HEK293 (cell line): ENCODE results near the gene FSHR.

Source experiments
- CTCF ChIA-PET: fragments of 350-600 bp; formaldehyde crosslinking; extraction: SDS; loops from one replicate; lab custom pipeline; 2021; ENCODE audit warnings: antibody characterized with exemption; lab: Yijun Ruan, JAX
- POLR2A ChIA-PET: fragments of 300-600 bp; formaldehyde crosslinking; extraction: SDS; loops from one replicate; lab custom pipeline; 2020; ENCODE audit warnings: antibody characterized with exemption, inconsistent platforms; lab: Yijun Ruan, JAX
- H3K27ac ChIP-seq: fragments of 200-500 bp; sonication (Bioruptor generic); 2 replicates; pipeline ENCODE4 v1.5.1; 2014; ENCODE audit warnings: low read depth, low read length, control low read depth, inconsistent platforms; ENCODE audit errors: extremely low read depth
- H3K36me3 ChIP-seq, 2 experiments: fragments of 200-500 bp in 1 of 2; sonication (Bioruptor generic) in 1 of 2; 1 replicate in 1 of 2; 2 replicates in 1 of 2; pipeline ENCODE4 v1.5.1; 2014 to 2017; ENCODE audit warnings: inconsistent platforms in 2 of 2, low read length in 2 of 2; ENCODE audit not compliant: control insufficient read depth in 2 of 2, insufficient read depth in 1 of 2
- H3K4me1 ChIP-seq: fragments of 200-500 bp; sonication (Bioruptor generic); 2 replicates; pipeline ENCODE4 v1.5.1; 2014; ENCODE audit warnings: mild to moderate bottlenecking, low read length, inconsistent platforms; ENCODE audit not compliant: control insufficient read depth, insufficient read depth
- H3K4me3 ChIP-seq: 2 replicates; pipeline ENCODE4 v1.5.1; 2011; ENCODE audit warnings: low read depth, mild to moderate bottlenecking, control low read depth, low read length, moderate library complexity
- H3K9me3 ChIP-seq: fragments of 200-500 bp; sonication (Bioruptor generic); 2 replicates; pipeline ENCODE4 v1.5.1; 2014; ENCODE audit warnings: low read depth, low read length, inconsistent platforms; ENCODE audit not compliant: control insufficient read depth, insufficient read depth
- GFI1B ChIP-seq: fragments of 450-650 bp; formaldehyde crosslinking; IDR thresholded peaks from 2 replicates; pipeline ENCODE4 v1.5.1; 2016; ENCODE audit warnings: missing biosample characterization, missing genetic modification characterization
- SALL2 ChIP-seq: fragments of 450-650 bp; formaldehyde crosslinking; IDR thresholded peaks from 2 replicates; pipeline ENCODE4 v1.5.0; 2017; ENCODE audit warnings: missing biosample characterization, mild to moderate bottlenecking, missing genetic modification characterization, borderline replicate concordance
- SP2 ChIP-seq: fragments of 450-650 bp; formaldehyde crosslinking; IDR thresholded peaks from 2 replicates; pipeline ENCODE4 v1.5.1; 2016; ENCODE audit warnings: missing biosample characterization, missing genetic modification characterization
- TCF7L2 ChIP-seq: IDR thresholded peaks from 2 replicates; pipeline ENCODE4 v1.6.1; 2011; ENCODE audit warnings: low read depth, mild to moderate bottlenecking, inconsistent platforms, low read length, moderate library complexity, borderline replicate concordance
- ZBTB8A ChIP-seq: fragments of 450-650 bp; formaldehyde crosslinking; IDR thresholded peaks from 2 replicates; pipeline ENCODE4 v1.5.1; 2016; ENCODE audit warnings: missing biosample characterization, missing genetic modification characterization
- ZFP3 ChIP-seq: fragments of 450-650 bp; formaldehyde crosslinking; IDR thresholded peaks from 2 replicates; pipeline ENCODE4 v1.5.1; 2016; ENCODE audit warnings: low read depth, missing biosample characterization, missing genetic modification characterization
- ZNF274 ChIP-seq, 2 experiments: fragments of 200-500 bp in 1 of 2; fragments of 450-650 bp in 1 of 2; sonication (Bioruptor generic) in 1 of 2; formaldehyde crosslinking in 1 of 2; IDR thresholded peaks; 2 replicates each; pipeline versions ENCODE4 v1.5.1 to v1.6.1; 2014 to 2016; ENCODE audit warnings: borderline replicate concordance in 1 of 2, inconsistent platforms in 1 of 2, low read length in 1 of 2, missing biosample characterization in 1 of 2, missing genetic modification characterization in 1 of 2
- ZNF302 ChIP-seq: fragments of 450-650 bp; formaldehyde crosslinking; IDR thresholded peaks from 2 replicates; pipeline ENCODE4 v1.5.1; 2016; ENCODE audit warnings: missing biosample characterization, missing genetic modification characterization, low read depth
- ZNF660 ChIP-seq: fragments of 450-650 bp; IDR thresholded peaks from 2 replicates; pipeline ENCODE4 v1.5.1; 2018; ENCODE audit warnings: missing biosample characterization, mild to moderate bottlenecking, missing genetic modification characterization
- TF ChIP-seq, protein P1 (sequence below): fragments of 450-650 bp; formaldehyde crosslinking; conservative IDR thresholded peaks from 2 replicates; pipeline ENCODE4 v1.5.1; 2016; ENCODE audit warnings: low read depth, missing biosample characterization, missing genetic modification characterization
- TF ChIP-seq, protein P2 (sequence below): fragments of 450-650 bp; formaldehyde crosslinking; IDR thresholded peaks from 2 replicates; pipeline ENCODE4 v1.5.1; 2016; ENCODE audit warnings: missing biosample characterization, missing genetic modification characterization, low read depth
- TF ChIP-seq, protein P3 (sequence below): fragments of 450-650 bp; formaldehyde crosslinking; IDR thresholded peaks from 2 replicates; pipeline ENCODE4 v1.5.1; 2016; ENCODE audit warnings: missing biosample characterization, missing genetic modification characterization, borderline replicate concordance
- TF ChIP-seq, protein P4 (sequence below): fragments of 450-650 bp; IDR thresholded peaks from 2 replicates; pipeline ENCODE4 v1.5.1; 2018; ENCODE audit warnings: missing biosample characterization, missing genetic modification characterization
- TF ChIP-seq, protein P5 (sequence below): fragments of 450-650 bp; formaldehyde crosslinking; IDR thresholded peaks from 2 replicates; pipeline ENCODE4 v1.5.1; 2016; ENCODE audit warnings: missing biosample characterization, missing genetic modification characterization
- TF ChIP-seq, protein P6 (sequence below): fragments of 450-650 bp; IDR thresholded peaks from 2 replicates; pipeline ENCODE4 v1.5.1; 2018; ENCODE audit warnings: missing biosample characterization, mild to moderate bottlenecking, missing genetic modification characterization

FSHR gene

DNA sequence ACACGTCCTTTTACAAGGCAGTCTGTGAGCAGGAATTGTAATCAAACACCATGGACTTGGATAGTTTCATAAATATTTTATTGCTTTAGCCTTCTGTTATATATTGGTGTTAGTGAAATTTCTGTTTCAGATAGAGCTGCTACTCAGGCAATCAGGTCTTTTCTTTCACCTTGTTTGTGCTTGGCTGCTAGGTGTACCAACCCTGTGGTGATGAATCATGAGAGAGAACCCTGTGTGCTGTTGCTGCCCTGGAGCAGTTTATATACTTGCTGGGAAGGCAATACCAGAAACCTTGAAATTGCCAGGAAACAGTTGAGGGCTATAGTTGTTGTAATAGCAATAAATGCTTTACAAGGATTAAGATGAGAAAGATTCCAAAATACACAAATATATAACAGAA is 84.5 kb downstream of the FSHR start (continued):
- TF ChIP-seq, protein P1, sequence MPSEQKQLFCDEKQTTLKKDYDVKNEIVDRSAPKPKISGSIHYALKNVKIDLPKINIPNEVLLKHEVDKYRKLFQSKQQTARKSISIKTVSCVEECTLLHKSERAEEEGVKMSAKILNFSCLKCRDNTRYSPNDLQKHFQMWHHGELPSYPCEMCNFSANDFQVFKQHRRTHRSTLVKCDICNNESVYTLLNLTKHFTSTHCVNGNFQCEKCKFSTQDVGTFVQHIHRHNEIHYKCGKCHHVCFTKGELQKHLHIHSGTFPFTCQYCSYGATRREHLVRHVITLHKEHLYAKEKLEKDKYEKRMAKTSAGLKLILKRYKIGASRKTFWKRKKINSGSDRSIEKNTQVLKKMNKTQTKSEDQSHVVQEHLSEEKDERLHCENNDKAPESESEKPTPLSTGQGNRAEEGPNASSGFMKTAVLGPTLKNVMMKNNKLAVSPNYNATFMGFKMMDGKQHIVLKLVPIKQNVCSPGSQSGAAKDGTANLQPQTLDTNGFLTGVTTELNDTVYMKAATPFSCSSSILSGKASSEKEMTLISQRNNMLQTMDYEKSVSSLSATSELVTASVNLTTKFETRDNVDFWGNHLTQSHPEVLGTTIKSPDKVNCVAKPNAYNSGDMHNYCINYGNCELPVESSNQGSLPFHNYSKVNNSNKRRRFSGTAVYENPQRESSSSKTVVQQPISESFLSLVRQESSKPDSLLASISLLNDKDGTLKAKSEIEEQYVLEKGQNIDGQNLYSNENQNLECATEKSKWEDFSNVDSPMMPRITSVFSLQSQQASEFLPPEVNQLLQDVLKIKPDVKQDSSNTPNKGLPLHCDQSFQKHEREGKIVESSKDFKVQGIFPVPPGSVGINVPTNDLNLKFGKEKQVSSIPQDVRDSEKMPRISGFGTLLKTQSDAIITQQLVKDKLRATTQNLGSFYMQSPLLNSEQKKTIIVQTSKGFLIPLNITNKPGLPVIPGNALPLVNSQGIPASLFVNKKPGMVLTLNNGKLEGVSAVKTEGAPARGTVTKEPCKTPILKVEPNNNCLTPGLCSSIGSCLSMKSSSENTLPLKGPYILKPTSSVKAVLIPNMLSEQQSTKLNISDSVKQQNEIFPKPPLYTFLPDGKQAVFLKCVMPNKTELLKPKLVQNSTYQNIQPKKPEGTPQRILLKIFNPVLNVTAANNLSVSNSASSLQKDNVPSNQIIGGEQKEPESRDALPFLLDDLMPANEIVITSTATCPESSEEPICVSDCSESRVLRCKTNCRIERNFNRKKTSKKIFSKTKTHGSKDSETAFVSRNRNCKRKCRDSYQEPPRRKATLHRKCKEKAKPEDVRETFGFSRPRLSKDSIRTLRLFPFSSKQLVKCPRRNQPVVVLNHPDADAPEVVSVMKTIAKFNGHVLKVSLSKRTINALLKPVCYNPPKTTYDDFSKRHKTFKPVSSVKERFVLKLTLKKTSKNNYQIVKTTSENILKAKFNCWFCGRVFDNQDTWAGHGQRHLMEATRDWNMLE (tag by site-specific recombination): no peak
- TF ChIP-seq ZBTB8A (no peak), TCF7L2 (no peak), ZNF660 (tag by site-specific recombination) (no peak)
- TF ChIP-seq, protein P2, sequence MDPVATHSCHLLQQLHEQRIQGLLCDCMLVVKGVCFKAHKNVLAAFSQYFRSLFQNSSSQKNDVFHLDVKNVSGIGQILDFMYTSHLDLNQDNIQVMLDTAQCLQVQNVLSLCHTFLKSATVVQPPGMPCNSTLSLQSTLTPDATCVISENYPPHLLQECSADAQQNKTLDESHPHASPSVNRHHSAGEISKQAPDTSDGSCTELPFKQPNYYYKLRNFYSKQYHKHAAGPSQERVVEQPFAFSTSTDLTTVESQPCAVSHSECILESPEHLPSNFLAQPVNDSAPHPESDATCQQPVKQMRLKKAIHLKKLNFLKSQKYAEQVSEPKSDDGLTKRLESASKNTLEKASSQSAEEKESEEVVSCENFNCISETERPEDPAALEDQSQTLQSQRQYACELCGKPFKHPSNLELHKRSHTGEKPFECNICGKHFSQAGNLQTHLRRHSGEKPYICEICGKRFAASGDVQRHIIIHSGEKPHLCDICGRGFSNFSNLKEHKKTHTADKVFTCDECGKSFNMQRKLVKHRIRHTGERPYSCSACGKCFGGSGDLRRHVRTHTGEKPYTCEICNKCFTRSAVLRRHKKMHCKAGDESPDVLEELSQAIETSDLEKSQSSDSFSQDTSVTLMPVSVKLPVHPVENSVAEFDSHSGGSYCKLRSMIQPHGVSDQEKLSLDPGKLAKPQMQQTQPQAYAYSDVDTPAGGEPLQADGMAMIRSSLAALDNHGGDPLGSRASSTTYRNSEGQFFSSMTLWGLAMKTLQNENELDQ (tag by site-specific recombination): no peak
- TF ChIP-seq, protein P3, sequence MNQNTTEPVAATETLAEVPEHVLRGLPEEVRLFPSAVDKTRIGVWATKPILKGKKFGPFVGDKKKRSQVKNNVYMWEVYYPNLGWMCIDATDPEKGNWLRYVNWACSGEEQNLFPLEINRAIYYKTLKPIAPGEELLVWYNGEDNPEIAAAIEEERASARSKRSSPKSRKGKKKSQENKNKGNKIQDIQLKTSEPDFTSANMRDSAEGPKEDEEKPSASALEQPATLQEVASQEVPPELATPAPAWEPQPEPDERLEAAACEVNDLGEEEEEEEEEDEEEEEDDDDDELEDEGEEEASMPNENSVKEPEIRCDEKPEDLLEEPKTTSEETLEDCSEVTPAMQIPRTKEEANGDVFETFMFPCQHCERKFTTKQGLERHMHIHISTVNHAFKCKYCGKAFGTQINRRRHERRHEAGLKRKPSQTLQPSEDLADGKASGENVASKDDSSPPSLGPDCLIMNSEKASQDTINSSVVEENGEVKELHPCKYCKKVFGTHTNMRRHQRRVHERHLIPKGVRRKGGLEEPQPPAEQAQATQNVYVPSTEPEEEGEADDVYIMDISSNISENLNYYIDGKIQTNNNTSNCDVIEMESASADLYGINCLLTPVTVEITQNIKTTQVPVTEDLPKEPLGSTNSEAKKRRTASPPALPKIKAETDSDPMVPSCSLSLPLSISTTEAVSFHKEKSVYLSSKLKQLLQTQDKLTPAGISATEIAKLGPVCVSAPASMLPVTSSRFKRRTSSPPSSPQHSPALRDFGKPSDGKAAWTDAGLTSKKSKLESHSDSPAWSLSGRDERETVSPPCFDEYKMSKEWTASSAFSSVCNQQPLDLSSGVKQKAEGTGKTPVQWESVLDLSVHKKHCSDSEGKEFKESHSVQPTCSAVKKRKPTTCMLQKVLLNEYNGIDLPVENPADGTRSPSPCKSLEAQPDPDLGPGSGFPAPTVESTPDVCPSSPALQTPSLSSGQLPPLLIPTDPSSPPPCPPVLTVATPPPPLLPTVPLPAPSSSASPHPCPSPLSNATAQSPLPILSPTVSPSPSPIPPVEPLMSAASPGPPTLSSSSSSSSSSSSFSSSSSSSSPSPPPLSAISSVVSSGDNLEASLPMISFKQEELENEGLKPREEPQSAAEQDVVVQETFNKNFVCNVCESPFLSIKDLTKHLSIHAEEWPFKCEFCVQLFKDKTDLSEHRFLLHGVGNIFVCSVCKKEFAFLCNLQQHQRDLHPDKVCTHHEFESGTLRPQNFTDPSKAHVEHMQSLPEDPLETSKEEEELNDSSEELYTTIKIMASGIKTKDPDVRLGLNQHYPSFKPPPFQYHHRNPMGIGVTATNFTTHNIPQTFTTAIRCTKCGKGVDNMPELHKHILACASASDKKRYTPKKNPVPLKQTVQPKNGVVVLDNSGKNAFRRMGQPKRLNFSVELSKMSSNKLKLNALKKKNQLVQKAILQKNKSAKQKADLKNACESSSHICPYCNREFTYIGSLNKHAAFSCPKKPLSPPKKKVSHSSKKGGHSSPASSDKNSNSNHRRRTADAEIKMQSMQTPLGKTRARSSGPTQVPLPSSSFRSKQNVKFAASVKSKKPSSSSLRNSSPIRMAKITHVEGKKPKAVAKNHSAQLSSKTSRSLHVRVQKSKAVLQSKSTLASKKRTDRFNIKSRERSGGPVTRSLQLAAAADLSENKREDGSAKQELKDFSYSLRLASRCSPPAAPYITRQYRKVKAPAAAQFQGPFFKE: no peak

DNA sequence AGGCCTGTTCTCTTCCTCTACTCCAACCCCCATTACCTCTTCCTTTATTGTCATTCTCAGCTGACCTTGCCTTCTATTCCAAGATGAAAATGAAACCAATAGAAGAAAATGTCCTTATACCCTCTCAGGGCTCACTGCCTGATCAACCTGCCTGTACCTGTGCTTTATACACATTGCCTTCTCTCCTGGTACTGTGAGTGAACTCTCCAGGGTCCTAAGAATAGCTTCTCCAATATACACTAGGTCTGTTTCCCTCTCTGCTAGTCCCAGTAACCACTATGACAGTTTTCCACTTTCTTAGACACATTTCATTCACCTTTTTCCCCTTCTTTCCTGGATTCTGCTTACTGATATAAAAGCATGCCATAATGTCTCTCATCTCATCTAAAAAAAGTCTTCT is 85.7 kb downstream of the FSHR start:
- H3K27ac ChIP-seq: no peak overlapping the region
- no peaks in the 10 kb centered on the region for H3K9me3 ChIP-seq
- TF ChIP-seq GFI1B (tag by site-specific recombination) (no peak), ZNF274 (IDR thresholded peaks at IDR 0.05; ENCODE audit: low read length) (no peak), ZNF274 (tag by site-specific recombination; IDR thresholded peaks at IDR 0.05; ENCODE audit: borderline replicate concordance) (no peak), SP2 (tag by site-specific recombination) (no peak), ZNF302 (no peak), SALL2 (tag by site-specific recombination) (no peak), ZFP3 (tag by site-specific recombination) (no peak)
- TF ChIP-seq, protein P4, sequence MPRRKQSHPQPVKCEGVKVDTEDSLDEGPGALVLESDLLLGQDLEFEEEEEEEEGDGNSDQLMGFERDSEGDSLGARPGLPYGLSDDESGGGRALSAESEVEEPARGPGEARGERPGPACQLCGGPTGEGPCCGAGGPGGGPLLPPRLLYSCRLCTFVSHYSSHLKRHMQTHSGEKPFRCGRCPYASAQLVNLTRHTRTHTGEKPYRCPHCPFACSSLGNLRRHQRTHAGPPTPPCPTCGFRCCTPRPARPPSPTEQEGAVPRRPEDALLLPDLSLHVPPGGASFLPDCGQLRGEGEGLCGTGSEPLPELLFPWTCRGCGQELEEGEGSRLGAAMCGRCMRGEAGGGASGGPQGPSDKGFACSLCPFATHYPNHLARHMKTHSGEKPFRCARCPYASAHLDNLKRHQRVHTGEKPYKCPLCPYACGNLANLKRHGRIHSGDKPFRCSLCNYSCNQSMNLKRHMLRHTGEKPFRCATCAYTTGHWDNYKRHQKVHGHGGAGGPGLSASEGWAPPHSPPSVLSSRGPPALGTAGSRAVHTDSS: no peak
- TF ChIP-seq, protein P5, sequence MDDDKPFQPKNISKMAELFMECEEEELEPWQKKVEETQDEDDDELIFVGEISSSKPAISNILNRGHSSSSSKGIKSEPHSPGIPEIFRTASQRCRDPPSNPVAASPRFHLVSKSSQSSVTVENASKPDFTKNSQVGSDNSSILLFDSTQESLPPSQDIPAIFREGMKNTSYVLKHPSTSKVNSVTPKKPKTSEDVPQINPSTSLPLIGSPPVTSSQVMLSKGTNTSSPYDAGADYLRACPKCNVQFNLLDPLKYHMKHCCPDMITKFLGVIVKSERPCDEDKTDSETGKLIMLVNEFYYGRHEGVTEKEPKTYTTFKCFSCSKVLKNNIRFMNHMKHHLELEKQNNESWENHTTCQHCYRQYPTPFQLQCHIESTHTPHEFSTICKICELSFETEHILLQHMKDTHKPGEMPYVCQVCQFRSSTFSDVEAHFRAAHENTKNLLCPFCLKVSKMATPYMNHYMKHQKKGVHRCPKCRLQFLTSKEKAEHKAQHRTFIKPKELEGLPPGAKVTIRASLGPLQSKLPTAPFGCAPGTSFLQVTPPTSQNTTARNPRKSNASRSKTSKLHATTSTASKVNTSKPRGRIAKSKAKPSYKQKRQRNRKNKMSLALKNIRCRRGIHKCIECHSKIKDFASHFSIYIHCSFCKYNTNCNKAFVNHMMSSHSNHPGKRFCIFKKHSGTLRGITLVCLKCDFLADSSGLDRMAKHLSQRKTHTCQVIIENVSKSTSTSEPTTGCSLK (tag by site-specific recombination): no peak
- TF ChIP-seq, protein P6, sequence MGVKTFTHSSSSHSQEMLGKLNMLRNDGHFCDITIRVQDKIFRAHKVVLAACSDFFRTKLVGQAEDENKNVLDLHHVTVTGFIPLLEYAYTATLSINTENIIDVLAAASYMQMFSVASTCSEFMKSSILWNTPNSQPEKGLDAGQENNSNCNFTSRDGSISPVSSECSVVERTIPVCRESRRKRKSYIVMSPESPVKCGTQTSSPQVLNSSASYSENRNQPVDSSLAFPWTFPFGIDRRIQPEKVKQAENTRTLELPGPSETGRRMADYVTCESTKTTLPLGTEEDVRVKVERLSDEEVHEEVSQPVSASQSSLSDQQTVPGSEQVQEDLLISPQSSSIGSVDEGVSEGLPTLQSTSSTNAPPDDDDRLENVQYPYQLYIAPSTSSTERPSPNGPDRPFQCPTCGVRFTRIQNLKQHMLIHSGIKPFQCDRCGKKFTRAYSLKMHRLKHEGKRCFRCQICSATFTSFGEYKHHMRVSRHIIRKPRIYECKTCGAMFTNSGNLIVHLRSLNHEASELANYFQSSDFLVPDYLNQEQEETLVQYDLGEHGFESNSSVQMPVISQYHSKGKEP (tag by site-specific recombination): no peak
- H3K4me3 ChIP-seq: no peak overlapping the region
- ChIA-PET POLR2A (no interaction called here), CTCF (interaction anchor here (0.7 kb wide), 1 partner anchor 477 kb away, joined by 3 read pairs; no protein-coding TSS in a partner anchor)
- no peaks in the 10 kb centered on the region for H3K4me1 ChIP-seq
- H3K36me3 ChIP-seq: no peaks in the 10 kb centered on the region
